AG04450 (cell line): ENCODE measurements around the gene GABBR1. TPM values are rescaled to one million over a fixed set of nuclear protein-coding genes. Genes with fewer than 3 reads are reported as not detected.

ENCODE experiments used
- CTCF ChIA-PET: fragments of 300-600, 350-600 bp; formaldehyde crosslinking; extraction: SDS; loops from one replicate; lab custom pipeline; 2022; ENCODE audit warnings: antibody characterized with exemption, inconsistent platforms; lab: Charles Lee
- POLR2A ChIA-PET: fragments of 350-600 bp; formaldehyde crosslinking; extraction: SDS; loops from one replicate; lab custom pipeline; 2021; ENCODE audit warnings: antibody characterized with exemption, inconsistent platforms; lab: Yijun Ruan, JAX
- DNase-seq: peaks from one replicate; pipeline ENCODE4 v3.0.0-alpha.2; 2011; ENCODE audit warnings: low read depth, low spot score
- H3K27ac ChIP-seq: one replicate; pipeline ENCODE4 v1.5.1; 2012; ENCODE audit warnings: low read depth, low read length, control low read depth
- H3K27me3 ChIP-seq: one replicate; pipeline ENCODE4 v1.6.0; 2012; ENCODE audit warnings: low read length; ENCODE audit not compliant: control insufficient read depth, insufficient read depth
- H3K4me3 ChIP-seq: 2 replicates; pipeline ENCODE4 v1.5.1; 2011; ENCODE audit warnings: mild to moderate bottlenecking, low read depth, low read length, control low read depth
- H3K9me3 ChIP-seq: 2 replicates; pipeline ENCODE4 v1.5.1; 2012; ENCODE audit warnings: low read length; ENCODE audit not compliant: control insufficient read depth, insufficient read depth
- CTCF ChIP-seq: IDR thresholded peaks from 2 replicates; pipeline ENCODE4 v1.5.1; 2011; ENCODE audit warnings: low read depth, low read length, control low read depth, inconsistent platforms
- polyA plus RNA-seq: library from polyadenylated mRNA; depleted of rRNA; stranded (reverse); fragments of >200 nt; gene quantifications from 2 replicates; pipeline ENCODE4 v1.2.3, GENCODE V29; 2011

GABBR1 gene
- polyA plus RNA-seq, 1 experiment, result 14.6 TPM

GRCh38 chr6:29537714-29538403 is 95.1 kb downstream of the GABBR1 start:
- POLR2A ChIA-PET, result no interaction called here
- H3K27me3 ChIP-seq, result no peaks in the 10 kb centered on the region
- DNase-seq, result no peak
- H3K4me3 ChIP-seq, result no peak overlapping the region
- no peak overlapping the region for H3K27ac ChIP-seq
- no peaks in the 10 kb centered on the region for H3K9me3 ChIP-seq
- CTCF ChIA-PET, result no interaction called here
- TF ChIP-seq CTCF, result no peak

GRCh38 chr6:29532320-29532951 is 100.5 kb downstream of the GABBR1 start:
- ChIA-PET CTCF (no interaction called here), POLR2A (no interaction called here)

GRCh38 chr6:29531668-29532067 is 101.3 kb downstream of the GABBR1 start:
- no peak for TF ChIP-seq CTCF
- ChIA-PET CTCF (no interaction called here), POLR2A (no interaction called here)
- Histone ChIP-seq H3K27ac (no peak overlapping the region), H3K9me3 (no peaks in the 10 kb centered on the region; the same call in 1 of the 2 replicates), H3K27me3 (no peaks in the 10 kb centered on the region), H3K4me3 (no peak overlapping the region)
- DNase-seq, result no peak

More at GRCh38 chr6:29532320-29532951, 100.5 kb downstream of the GABBR1 start:
- H3K4me3 ChIP-seq, result no peak overlapping the region
- H3K9me3 ChIP-seq, result no peaks in the 10 kb centered on the region; the same call in 1 of the 2 replicates
- no peak overlapping the region for H3K27ac ChIP-seq
- TF ChIP-seq CTCF, result no peak
- H3K27me3 ChIP-seq, result no peaks in the 10 kb centered on the region
- DNase-seq, result no peak

GRCh38 chr6:29530671-29531310 is 102.2 kb downstream of the GABBR1 start:
- ChIA-PET CTCF (no interaction called here), POLR2A (no interaction called here)
- no peak for DNase-seq
- Histone ChIP-seq H3K27ac (no peak overlapping the region), H3K27me3 (no peaks in the 10 kb centered on the region), H3K9me3 (no peaks in the 10 kb centered on the region; the same call in 1 of the 2 replicates), H3K4me3 (no peak overlapping the region)
- TF ChIP-seq CTCF, result no peak

GRCh38 chr6:29529956-29530355 is 103.0 kb downstream of the GABBR1 start:
- Histone ChIP-seq H3K27me3 (no peaks in the 10 kb centered on the region), H3K27ac (no peak overlapping the region), H3K9me3 (no peaks in the 10 kb centered on the region; the same call in 1 of the 2 replicates), H3K4me3 (no peak overlapping the region)
- TF ChIP-seq CTCF, result no peak
- POLR2A ChIA-PET, result no interaction called here
- no peak for DNase-seq
- CTCF ChIA-PET, result no interaction called here
